Endodermal cell (in vitro differentiated cells): Measurements from ENCODE around the gene COL18A1. TPM values are rescaled to one million over a fixed set of nuclear protein-coding genes. Genes with fewer than 3 reads are reported as not detected.
"Not testable (repeated sequence)": the region's sequence is repeated elsewhere in the genome, so short reads cannot be mapped to it uniquely, and the experiment has no call there.

Experiments
- DNase-seq: peaks from one replicate; pipeline ENCODE4 v3.0.0-alpha.2; 2017
- H3K27ac ChIP-seq: 2 replicates; pipeline ENCODE4 v1.5.1; 2013; ENCODE audit warnings: mild to moderate bottlenecking, low read depth, low read length, moderate library complexity
- H3K27me3 ChIP-seq: 2 replicates; pipeline ENCODE4 v1.6.1; 2013; ENCODE audit warnings: mild to moderate bottlenecking, low read length, moderate library complexity; ENCODE audit not compliant: insufficient read depth, control insufficient read depth, poor library complexity, severe bottlenecking
- H3K36me3 ChIP-seq: 2 replicates; pipeline ENCODE4 v1.7.0; 2013; ENCODE audit warnings: mild to moderate bottlenecking, low read length, moderate library complexity; ENCODE audit not compliant: control insufficient read depth, insufficient read depth
- H3K4me1 ChIP-seq: one replicate; pipeline ENCODE4 v1.7.0; 2013; ENCODE audit warnings: low read length; ENCODE audit not compliant: control insufficient read depth, insufficient read depth
- H3K4me3 ChIP-seq: 2 replicates; pipeline ENCODE4 v1.5.1; 2013; ENCODE audit warnings: mild to moderate bottlenecking, low read length, moderate library complexity
- H3K9ac ChIP-seq: 2 replicates; pipeline ENCODE4 v1.6.1; 2013; ENCODE audit warnings: mild to moderate bottlenecking, low read length, moderate library complexity; ENCODE audit not compliant: poor library complexity, severe bottlenecking; ENCODE audit errors: extremely low read depth
- H3K9me3 ChIP-seq: 2 replicates; pipeline ENCODE4 v1.6.1; 2013; ENCODE audit warnings: mild to moderate bottlenecking, low read length, moderate library complexity; ENCODE audit not compliant: control insufficient read depth
- H3K27ac Mint-ChIP-seq: 2 replicates; pipeline ENCODE4 v1.8.0; 2020; ENCODE audit warnings: mixed read lengths
- H3K27me3 Mint-ChIP-seq: 2 replicates; pipeline ENCODE4 v1.8.0; 2021; ENCODE audit warnings: mild to moderate bottlenecking, mixed read lengths; ENCODE audit not compliant: insufficient read depth
- H3K36me3 Mint-ChIP-seq: 2 replicates; pipeline ENCODE4 v1.8.0; 2020; ENCODE audit warnings: low read depth, mixed read lengths
- H3K4me1 Mint-ChIP-seq: 2 replicates; pipeline ENCODE4 v1.8.0; 2020; ENCODE audit warnings: mixed read lengths
- H3K4me3 Mint-ChIP-seq: 2 replicates; pipeline ENCODE4 v1.8.0; 2020; ENCODE audit warnings: mild to moderate bottlenecking, moderate library complexity, mixed read lengths
- H3K9me3 Mint-ChIP-seq: 2 replicates; pipeline ENCODE4 v1.8.0; 2020; ENCODE audit warnings: mild to moderate bottlenecking, mixed read lengths
- CTCF ChIP-seq: fragments of 200-600 bp; sonication (generic); conservative IDR thresholded peaks from 2 replicates; pipeline ENCODE4 v1.5.0; 2021; ENCODE audit warnings: antibody characterized with exemption, mild to moderate bottlenecking
- WGBS, 2 experiments: methylation state at CpG; one replicate each; pipeline versions ENCODE4 v1.1.5 to v1.1.7; 2013; ENCODE audit warnings: missing lambda C conversion rate in 2 of 2, mixed read lengths in 1 of 2; ENCODE audit not compliant: insufficient coverage in 1 of 2, insufficient read length in 1 of 2; 5-methylcytosine and 5-hydroxymethylcytosine counted together
- total RNA-seq, 2 donors: library from RNA; stranded (reverse); fragmentation: NEBNext Ultra II Directional in 1 of 2; extraction: Animal tissue kit (Norgen Biotek cat#: 25700) in 1 of 2; gene quantifications; 2 replicates in 1 of 2; 3 replicates in 1 of 2; pipeline ENCODE4 v1.2.1, GENCODE V29; 2021

COL18A1 gene
- total RNA-seq, 2 donors from 2014 or later = 332 to 398 TPM

GRCh38 chr21:45502006-45502345, 97.0 kb downstream of the COL18A1 start:
- no peaks in the 10 kb centered on the region for H3K9me3 Mint-ChIP-seq
- 92 to 100% methylated on average over 2 to 13 of the region's 13 CpGs for WGBS, 2 experiments
- peaks cover 39% of the 10 kb centered on the region for H3K36me3 Mint-ChIP-seq
- H3K4me1 Mint-ChIP-seq = no peaks in the 10 kb centered on the region
- H3K27ac ChIP-seq = no peak overlapping the region
- H3K27me3 ChIP-seq = no peaks in the 10 kb centered on the region
- H3K9me3 ChIP-seq = no peaks in the 10 kb centered on the region
- H3K4me1 ChIP-seq = no peaks in the 10 kb centered on the region
- DNase-seq = peak; percentile 44
- H3K4me3 ChIP-seq = no peak overlapping the region
- no peak for TF ChIP-seq CTCF
- no peaks in the 10 kb centered on the region for H3K27me3 Mint-ChIP-seq
- H3K27ac Mint-ChIP-seq = no peak overlapping the region
- no peak overlapping the region for H3K9ac ChIP-seq
- no peak overlapping the region for H3K4me3 Mint-ChIP-seq
- H3K36me3 ChIP-seq = peaks cover 33% of the 10 kb centered on the region

GRCh38 chr21:45502600-45502999, 97.6 kb downstream of the COL18A1 start:
- H3K4me3 Mint-ChIP-seq = no peak overlapping the region
- H3K4me3 ChIP-seq = no peak overlapping the region
- H3K9me3 ChIP-seq = no peaks in the 10 kb centered on the region
- TF ChIP-seq CTCF = no peak
- no peak overlapping the region for H3K27ac Mint-ChIP-seq
- H3K9ac ChIP-seq = no peak overlapping the region
- peak; percentile 33 for DNase-seq
- H3K4me1 ChIP-seq = no peaks in the 10 kb centered on the region
- H3K27me3 ChIP-seq = no peaks in the 10 kb centered on the region
- H3K9me3 Mint-ChIP-seq = no peaks in the 10 kb centered on the region
- peaks cover 36% of the 10 kb centered on the region for H3K36me3 Mint-ChIP-seq
- peaks cover 27% of the 10 kb centered on the region for H3K36me3 ChIP-seq
- no peak overlapping the region for H3K27ac ChIP-seq
- no peaks in the 10 kb centered on the region for H3K4me1 Mint-ChIP-seq
- WGBS, 2 experiments = 95 to 97% methylated on average over 10 of the region's 10 CpGs
- no peaks in the 10 kb centered on the region for H3K27me3 Mint-ChIP-seq

- peaks cover 34% of the 10 kb centered on the region for H3K36me3 Mint-ChIP-seq
- H3K4me3 ChIP-seq, H3K9ac ChIP-seq, H3K9me3 Mint-ChIP-seq, H3K4me3 Mint-ChIP-seq, H3K9me3 ChIP-seq, H3K27ac ChIP-seq, DNase-seq, H3K27me3 Mint-ChIP-seq, H3K27ac Mint-ChIP-seq, H3K4me1 Mint-ChIP-seq, H3K4me1 ChIP-seq, H3K27me3 ChIP-seq: not testable (repeated sequence)
- WGBS, 2 experiments = 100% methylated on average over 2 of the region's 4 CpGs; no CpG with 5 or more reads in 1 of the 2 experiments
- peaks cover 27% of the 10 kb centered on the region for H3K36me3 ChIP-seq
Measured at GRCh38 chr21:45503226-45503625, 98.3 kb downstream of the COL18A1 start.

GRCh38 chr21:45504021-45504515, 99.1 kb downstream of the COL18A1 start:
- H3K4me1 ChIP-seq = no peaks in the 10 kb centered on the region
- no peak overlapping the region for H3K27ac ChIP-seq
- Mint-ChIP-seq H3K27me3 (no peaks in the 10 kb centered on the region), H3K36me3 (peaks cover 32% of the 10 kb centered on the region), H3K4me3 (no peak overlapping the region), H3K27ac (no peak overlapping the region), H3K9me3 (no peaks in the 10 kb centered on the region), H3K4me1 (no peaks in the 10 kb centered on the region)
- no peak overlapping the region for H3K9ac ChIP-seq
- TF ChIP-seq CTCF = no peak
- DNase-seq = peak; percentile 49
- no peak overlapping the region for H3K4me3 ChIP-seq
- 95 to 96% methylated on average over 4 to 22 of the region's 22 CpGs for WGBS, 2 experiments
- H3K27me3 ChIP-seq = no peaks in the 10 kb centered on the region
- H3K9me3 ChIP-seq = no peaks in the 10 kb centered on the region
- H3K36me3 ChIP-seq = peaks cover 21% of the 10 kb centered on the region
